ENCODE measurements around the gene CEL. TPM values are rescaled to one million over a fixed set of nuclear protein-coding genes. Genes with fewer than 3 reads are reported as not detected.

CEL gene
- total and polyA plus RNA-seq, 10 of the 15 experiments (the other 5 are each of a cell fraction or from before 2014, with no cell fraction given) = 0.05 to 4.1 (median 0.29) TPM; not detected in 2

DNA sequence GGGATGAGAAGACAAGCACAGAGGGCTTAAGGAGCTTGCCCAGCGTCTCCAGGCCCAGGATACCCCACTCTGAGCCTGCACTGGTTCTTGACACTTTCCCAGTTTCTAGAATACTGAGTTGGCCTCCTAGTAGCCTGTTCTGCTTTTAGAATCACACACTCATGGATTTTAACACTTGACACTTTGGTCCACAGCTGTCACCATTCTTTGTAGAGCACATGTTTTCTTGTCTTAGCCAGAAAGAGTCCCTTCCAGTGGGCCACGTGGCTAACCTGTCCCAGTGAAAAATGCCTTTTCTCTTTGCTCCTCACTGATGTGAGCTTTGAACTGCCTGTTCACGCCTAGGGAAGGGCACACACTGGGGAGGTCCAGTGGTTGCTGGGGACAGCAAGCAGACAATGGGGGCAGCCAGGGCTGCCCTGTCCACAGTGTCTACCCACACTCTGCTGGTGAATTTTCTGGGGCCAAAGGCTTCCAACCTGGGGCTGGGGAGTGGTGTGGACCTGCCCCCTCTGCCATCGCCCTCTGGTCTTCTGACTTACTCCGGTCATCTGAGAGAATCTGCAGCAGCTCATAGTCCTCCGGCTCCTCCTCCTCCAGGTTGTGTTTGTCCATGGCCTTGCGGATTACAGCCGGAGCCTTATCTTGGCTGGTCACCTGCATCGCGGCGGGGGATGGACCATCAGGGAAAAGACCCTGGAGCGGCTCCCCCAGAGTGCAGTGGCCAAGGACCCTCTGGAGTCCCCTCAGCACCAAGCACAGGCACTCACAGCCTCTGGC, 38.1 kb downstream of the CEL start:
- Histone ChIP-seq H3K36me3 (ENCODE audit: control insufficient read depth in 2 of 2, insufficient read depth in 2 of 2, low read length in 1 of 2) (peaks cover 29 to 33% of the 10 kb centered on the region in 2 experiments; a peak in 3 of 4 replicates), H3K79me2 (ENCODE audit: control insufficient read depth, insufficient read depth, low read length) (no peaks in the 10 kb centered on the region), H4K20me1 (ENCODE audit: control insufficient read depth, insufficient read depth) (no peaks in the 10 kb centered on the region), H3K9ac (ENCODE audit: control insufficient read depth, insufficient read depth, low read length) (no peak overlapping the region), H3K4me1 (ENCODE audit: control insufficient read depth, insufficient read depth, low read length) (no peaks in the 10 kb centered on the region), H3K27ac (ENCODE audit: control insufficient read depth, insufficient read depth) (no peak overlapping the region), H3K27me3 (replicated peaks in 1 of 2; ENCODE audit: control insufficient read depth in 2 of 2, insufficient read depth in 2 of 2, low read length in 1 of 2) (no peaks in the 10 kb centered on the region), H3K9me3 (replicated peaks; ENCODE audit: control insufficient read depth, insufficient read depth, low read length) (peaks cover 3% of the 10 kb centered on the region; the same call in 2 of the 3 replicates), H3K4me2 (ENCODE audit: control insufficient read depth, insufficient read depth) (no peak overlapping the region), H2AFZ (ENCODE audit: control insufficient read depth, low read depth, low read length) (no peak overlapping the region), H3K4me3 (no peak overlapping the region)
- RAD21 ChIA-PET (ENCODE audit: unreplicated experiment) = no interaction called here
- DNase-seq (ENCODE audit: low read depth, low spot score) (no peak), ATAC-seq (no peak), FAIRE-seq (no peak)
- no TSS peak for BruUV-seq (replicated peaks)
- POLR2A ChIA-PET = interaction anchor here (0.6 kb wide), 1 partner anchor 40 kb away, joined by 5 read pairs; no protein-coding TSS in a partner anchor
- no peak for TF ChIP-seq NFYB (IDR thresholded peaks at IDR 0.05; ENCODE audit: insufficient read depth, low read depth, low read length)
- WGBS (ENCODE audit: insufficient coverage, insufficient replicate concordance, low lambda C conversion rate, missing lambda C conversion rate) = 94% methylated on average over 12 of the region's 12 CpGs
- in situ Hi-C loops (cut with MboI) = no loop called here
- intact Hi-C loops (cut with micrococcal nuclease; ENCODE audit: unreplicated experiment) = no loop called here
- CTCF ChIA-PET = interaction anchor here (0.8 to 4.0 kb wide), 5 partner anchors 15 to 81 kb away, joined by 3 to 29 read pairs (median 4); no protein-coding TSS in a partner anchor
- SMC1A ChIA-PET (ENCODE audit: uncharacterized antibody, unreplicated experiment) = interaction anchor here (1.1 to 1.5 kb wide), 2 partner anchors 21 to 47 kb away, joined by 3 to 4 read pairs; no protein-coding TSS in a partner anchor

GRCh38 chr9:133100506-133101355, 39.0 kb downstream of the CEL start:
- H3K9me3 ChIP-seq (replicated peaks; ENCODE audit: control insufficient read depth, insufficient read depth, low read length) = peaks cover 3% of the 10 kb centered on the region; the same call in 2 of the 3 replicates

More at GRCh38 chr9:133100506-133101355, 39.0 kb downstream of the CEL start:
- intact Hi-C loops (cut with micrococcal nuclease; ENCODE audit: unreplicated experiment) = no loop called here
- POLR2A ChIA-PET = interaction anchor here (0.6 kb wide), 1 partner anchor 41 kb away, joined by 5 read pairs; no protein-coding TSS in a partner anchor
- Histone ChIP-seq H2AFZ (ENCODE audit: control insufficient read depth, low read depth, low read length) (no peak overlapping the region), H3K4me2 (ENCODE audit: control insufficient read depth, insufficient read depth) (no peak overlapping the region), H4K20me1 (ENCODE audit: control insufficient read depth, insufficient read depth) (no peaks in the 10 kb centered on the region), H3K9ac (ENCODE audit: control insufficient read depth, insufficient read depth, low read length) (no peak overlapping the region), H3K27ac (ENCODE audit: control insufficient read depth, insufficient read depth) (no peak overlapping the region), H3K79me2 (ENCODE audit: control insufficient read depth, insufficient read depth, low read length) (no peaks in the 10 kb centered on the region), H3K36me3 (ENCODE audit: control insufficient read depth in 2 of 2, insufficient read depth in 2 of 2, low read length in 1 of 2) (peaks cover 29 to 33% of the 10 kb centered on the region in 2 experiments), H3K4me1 (ENCODE audit: control insufficient read depth, insufficient read depth, low read length) (no peaks in the 10 kb centered on the region), H3K27me3 (replicated peaks in 1 of 2; ENCODE audit: control insufficient read depth in 2 of 2, insufficient read depth in 2 of 2, low read length in 1 of 2) (no peaks in the 10 kb centered on the region), H3K4me3 (no peak overlapping the region)
- RAD21 ChIA-PET (ENCODE audit: unreplicated experiment) = no interaction called here
- SMC1A ChIA-PET (ENCODE audit: uncharacterized antibody, unreplicated experiment) = interaction anchor here (1.1 to 3.4 kb wide), 4 partner anchors 22 to 46 kb away, joined by 3 to 16 read pairs (median 6); no protein-coding TSS in a partner anchor
- ATAC-seq = no peak
- CTCF ChIA-PET = interaction anchor here (4.0 to 22.5 kb wide), 2 partner anchors 14 to 46 kb away, joined by 29 to 401 read pairs; no protein-coding TSS in a partner anchor
- TF ChIP-seq PRDM15 (CRISPR knock-in tag; IDR thresholded peaks at IDR 0.05) (no peak), RAD51 (IDR thresholded peaks at IDR 0.05) (no peak), GATAD2B (conservative IDR thresholded peaks at IDR 0.05; ENCODE audit: low read depth) (no peak)
- TF ChIP-seq, protein P1, sequence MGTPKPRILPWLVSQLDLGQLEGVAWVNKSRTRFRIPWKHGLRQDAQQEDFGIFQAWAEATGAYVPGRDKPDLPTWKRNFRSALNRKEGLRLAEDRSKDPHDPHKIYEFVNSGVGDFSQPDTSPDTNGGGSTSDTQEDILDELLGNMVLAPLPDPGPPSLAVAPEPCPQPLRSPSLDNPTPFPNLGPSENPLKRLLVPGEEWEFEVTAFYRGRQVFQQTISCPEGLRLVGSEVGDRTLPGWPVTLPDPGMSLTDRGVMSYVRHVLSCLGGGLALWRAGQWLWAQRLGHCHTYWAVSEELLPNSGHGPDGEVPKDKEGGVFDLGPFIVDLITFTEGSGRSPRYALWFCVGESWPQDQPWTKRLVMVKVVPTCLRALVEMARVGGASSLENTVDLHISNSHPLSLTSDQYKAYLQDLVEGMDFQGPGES (IDR thresholded peaks at IDR 0.05) = no peak
- TF ChIP-seq, protein P2, sequence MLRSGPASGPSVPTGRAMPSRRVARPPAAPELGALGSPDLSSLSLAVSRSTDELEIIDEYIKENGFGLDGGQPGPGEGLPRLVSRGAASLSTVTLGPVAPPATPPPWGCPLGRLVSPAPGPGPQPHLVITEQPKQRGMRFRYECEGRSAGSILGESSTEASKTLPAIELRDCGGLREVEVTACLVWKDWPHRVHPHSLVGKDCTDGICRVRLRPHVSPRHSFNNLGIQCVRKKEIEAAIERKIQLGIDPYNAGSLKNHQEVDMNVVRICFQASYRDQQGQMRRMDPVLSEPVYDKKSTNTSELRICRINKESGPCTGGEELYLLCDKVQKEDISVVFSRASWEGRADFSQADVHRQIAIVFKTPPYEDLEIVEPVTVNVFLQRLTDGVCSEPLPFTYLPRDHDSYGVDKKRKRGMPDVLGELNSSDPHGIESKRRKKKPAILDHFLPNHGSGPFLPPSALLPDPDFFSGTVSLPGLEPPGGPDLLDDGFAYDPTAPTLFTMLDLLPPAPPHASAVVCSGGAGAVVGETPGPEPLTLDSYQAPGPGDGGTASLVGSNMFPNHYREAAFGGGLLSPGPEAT (IDR thresholded peaks at IDR 0.05; ENCODE audit: low read depth) = no peak
- no peak for DNase-seq (ENCODE audit: low read depth, low spot score)
- in situ Hi-C loops (cut with MboI) = no loop called here
- no TSS peak for BruUV-seq (replicated peaks)
- FAIRE-seq = no peak
- 85% methylated on average over 13 of the region's 13 CpGs for WGBS (ENCODE audit: insufficient coverage, insufficient replicate concordance, low lambda C conversion rate, missing lambda C conversion rate)
